NCI-H446 (cell line): ENCODE data around the gene RPP40.
A peak's percentile ranks its signal among the peaks of the same experiment; 100 is the strongest.
"Not testable (repeated sequence)": the region's sequence is repeated elsewhere in the genome, so short reads cannot be mapped to it uniquely, and the experiment has no call there.

ENCODE experiments used
- DNase-seq, 2 experiments: peaks; one replicate each; lab custom pipeline; 2025; lab: John Stamatoyannopoulos, UW

The RPP40 gene

DNA sequence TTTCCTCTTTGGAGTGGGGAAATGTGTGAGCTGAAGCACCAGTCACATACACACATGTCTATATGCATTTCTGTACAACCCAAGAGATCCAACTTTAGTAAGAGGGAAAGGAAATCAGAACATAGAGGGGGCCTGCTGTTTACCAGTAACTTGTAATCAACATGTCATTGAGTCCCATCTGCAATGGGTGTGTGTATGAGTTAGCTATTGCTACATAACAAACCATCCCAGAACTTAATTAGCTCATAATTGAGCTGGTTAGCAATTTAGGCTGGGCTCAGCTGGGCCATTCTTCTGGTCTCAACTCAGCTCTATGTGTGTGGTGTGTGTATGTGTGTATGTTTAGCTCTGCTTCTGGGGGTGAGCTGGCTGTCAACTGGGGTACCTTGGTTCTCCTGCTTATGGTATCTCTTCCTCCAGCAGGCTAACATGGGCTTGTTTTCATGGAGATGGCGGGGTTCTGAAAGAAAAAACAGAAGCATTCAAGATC is 10.3 kb upstream of the RPP40 start:
- DNase-seq, result no peak

DNA sequence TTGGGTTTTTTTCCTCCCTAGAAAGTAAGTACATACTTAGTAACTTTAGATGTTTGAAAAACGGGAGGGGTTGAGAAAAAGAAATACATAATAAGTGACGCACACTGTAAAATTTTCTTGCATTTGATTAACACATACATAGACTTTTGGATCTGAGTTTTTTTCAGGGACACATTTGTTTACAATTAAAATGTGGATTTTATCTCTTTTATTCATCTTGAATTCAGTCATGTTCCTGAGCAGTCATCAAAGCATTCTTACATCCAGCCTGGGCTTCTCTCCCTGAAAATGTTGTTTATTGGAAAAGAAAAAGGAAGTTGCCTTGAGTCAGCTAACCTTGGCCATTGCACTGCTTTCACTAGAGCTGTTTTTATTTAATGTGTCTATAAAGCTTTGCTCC is 8.7 kb upstream of the RPP40 start:
- DNase-seq, result no peak

DNA sequence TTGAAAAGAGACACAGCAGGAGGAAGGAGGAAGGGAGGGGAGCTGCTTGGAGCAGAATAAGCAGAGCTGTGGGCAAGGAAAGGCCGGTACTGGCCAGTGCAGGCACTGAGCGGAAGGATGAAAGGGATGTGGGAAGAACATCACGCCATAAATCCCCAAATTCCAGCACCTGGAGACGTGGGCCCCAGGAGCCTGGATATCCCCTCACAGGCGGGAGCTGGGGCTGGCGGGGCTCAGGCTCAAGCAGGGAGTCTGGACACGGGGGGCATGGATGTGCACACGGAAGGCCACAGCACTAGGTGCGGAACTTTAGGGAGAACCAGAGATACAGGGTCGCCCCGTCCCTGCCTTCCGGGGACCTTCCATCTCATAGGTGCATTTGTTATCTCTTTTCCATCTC is 7.5 kb upstream of the RPP40 start:
- no peak for DNase-seq

DNA sequence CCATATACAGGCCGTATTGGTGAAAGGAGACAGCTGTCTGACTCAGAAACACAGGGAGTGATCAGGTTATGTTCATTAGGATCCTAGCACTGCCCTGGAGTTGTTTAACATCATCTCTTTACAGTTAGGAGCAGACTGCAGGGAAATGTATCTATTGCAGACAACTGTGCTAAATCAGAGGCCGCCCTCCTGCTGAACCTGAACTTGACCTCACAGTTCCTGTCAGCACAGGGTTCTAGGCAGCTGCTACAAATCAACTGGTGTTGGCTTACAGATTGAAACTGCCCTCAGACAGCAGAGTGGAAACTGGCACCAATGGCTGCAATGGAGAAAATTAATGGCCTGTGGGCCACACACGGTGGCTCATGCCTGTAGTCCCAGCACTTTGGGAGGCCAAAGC is 3.7 kb upstream of the RPP40 start:
- DNase-seq, result no peak

DNA sequence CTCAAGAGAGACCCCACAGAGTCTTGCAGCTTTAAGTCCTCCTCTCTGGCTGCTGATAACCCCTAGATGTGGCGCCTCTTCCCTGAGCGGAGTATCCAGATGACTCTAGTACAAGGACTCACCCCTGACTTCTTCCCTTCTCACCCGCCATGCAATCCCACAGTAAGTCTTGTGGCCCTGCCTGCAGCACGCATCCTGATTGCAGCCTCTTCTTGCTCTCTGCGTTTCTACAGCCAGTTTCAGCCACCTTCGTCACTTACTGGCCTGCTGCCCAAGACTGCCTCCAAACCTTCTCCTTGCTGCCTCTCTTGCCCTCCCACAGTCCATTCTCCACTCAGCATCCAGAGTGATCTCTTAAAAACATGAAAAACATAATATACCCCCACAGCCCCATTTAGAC is 2.4 kb upstream of the RPP40 start:
- DNase-seq, result no peak

DNA sequence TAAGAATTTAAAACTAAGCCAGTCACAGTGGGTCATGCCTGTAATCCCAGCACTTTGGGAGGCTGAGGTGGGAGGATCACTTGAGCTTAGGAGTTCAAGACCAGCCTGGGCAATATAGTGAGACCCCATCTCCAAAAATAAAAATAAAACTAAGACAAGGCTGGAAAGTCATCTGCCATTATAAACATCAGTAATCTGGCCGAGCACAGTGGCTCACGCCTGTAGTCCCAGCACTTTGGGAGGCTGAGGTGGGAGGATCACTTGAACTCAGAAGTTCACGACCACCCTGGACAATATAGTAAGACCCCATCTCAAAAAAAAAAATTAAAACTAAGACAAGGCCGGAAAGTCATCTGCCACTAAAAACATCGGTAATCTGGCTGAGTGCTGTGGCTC is 1.2 kb upstream of the RPP40 start:
- not testable (repeated sequence) for DNase-seq

DNA sequence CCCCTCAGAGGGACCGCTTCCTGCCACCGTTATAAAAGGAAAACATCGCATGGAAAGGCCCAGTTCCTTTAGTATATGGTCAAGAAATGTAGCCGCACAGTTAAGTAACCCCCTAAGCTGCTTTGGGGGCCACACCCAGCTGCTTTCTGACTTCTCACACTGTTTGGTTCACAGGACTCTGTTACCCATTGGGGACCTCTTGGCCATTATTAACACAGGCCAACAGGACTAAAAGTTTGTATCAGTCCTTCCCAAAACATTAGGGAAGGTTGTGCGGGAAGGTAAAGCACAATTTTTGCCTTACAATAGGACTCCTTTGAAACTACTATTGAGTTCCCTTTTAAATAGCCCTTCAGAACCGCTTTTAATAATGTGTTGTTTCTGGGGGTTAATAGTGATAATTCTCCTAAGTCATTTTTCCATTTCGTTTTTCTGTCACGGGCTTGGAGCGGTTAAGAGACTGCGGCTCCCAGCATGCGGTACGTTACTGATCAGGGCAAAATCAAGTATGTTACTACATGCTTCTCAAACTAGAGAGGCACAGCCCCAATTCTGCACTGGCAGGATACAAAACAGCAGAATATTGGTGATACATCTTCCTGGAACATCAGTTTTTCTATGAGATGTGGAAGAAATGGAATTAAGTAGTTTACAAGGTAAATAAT is 668 bp upstream of the RPP40 start:
- DNase-seq, result no peak

DNA sequence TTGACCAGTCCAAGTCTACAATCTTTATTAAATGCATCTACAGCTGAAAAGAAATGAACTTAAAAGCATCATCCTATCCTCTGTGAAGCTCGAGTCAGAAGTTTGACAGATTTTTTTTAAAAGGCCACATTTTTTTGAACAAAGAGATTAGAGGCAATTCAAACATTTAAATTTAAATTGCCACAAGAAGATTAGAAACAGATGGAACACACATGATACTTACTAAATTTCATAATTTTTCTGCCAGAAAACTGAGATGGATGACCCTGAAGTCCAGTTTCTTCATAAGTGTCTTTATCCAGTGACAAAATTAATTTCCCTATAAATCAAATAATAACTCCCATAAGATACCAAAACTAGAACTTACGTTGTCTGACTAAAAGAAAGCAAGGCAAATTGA is 4.3 kb downstream of the RPP40 start:
- no peak for DNase-seq

DNA sequence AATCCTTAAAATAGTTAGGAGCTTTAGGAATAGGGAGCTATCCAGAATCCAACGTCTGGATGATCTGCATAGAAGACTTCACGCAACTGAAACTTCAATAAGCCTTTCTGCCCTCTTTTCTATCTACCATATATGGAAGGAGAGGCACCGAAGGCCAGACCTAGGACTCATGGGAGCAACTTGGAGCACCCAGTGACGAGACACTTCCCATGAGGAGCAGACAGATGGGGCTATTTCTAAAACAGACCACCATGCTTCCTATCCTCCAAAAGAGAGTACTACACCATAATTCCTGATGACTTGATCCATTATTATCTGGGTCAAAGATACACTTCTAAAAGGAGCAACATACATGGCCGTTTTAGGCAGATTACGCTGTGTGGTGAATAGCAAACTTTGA is 6.0 kb downstream of the RPP40 start:
- DNase-seq, result no peak

DNA sequence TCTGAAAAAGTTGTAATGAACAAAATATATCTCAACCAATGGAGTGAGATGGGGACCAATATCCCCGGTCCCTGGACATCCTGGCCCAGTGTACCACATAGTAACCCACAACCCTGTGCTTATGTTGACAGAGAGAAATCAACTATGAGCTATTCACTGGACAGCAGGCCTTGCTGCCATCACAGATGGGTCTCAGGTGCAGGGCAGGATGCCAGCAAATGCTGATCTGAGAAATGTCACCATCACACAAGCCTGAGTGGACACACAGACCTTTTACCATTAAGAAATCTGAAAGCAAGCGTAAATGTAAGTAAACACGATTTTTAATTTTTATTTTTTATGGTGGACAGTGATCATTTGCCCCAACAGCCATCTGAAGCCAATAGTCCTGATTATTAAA is 9.1 kb downstream of the RPP40 start:
- no peak for DNase-seq

DNA sequence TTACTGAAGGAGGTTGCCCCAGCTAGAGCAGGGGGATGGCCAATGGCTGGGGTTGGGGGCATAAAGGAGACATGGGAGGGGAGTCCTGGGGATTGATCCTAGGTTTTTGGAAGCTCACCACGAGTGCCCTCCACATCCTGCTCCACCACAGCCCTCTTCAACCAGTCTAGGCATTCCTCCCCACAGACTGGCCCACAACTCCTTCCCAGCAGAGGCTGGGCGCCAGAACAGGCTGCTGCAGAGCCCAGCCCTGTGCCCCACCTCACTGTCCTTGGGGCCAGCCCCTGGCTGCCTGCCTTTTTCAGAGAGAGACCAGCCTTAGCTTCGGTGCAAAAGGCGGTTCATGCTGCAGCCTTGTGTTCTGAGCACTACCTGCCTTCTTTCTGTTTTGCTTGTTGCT is 16.4 kb downstream of the RPP40 start:
- DNase-seq, result no peak

DNA sequence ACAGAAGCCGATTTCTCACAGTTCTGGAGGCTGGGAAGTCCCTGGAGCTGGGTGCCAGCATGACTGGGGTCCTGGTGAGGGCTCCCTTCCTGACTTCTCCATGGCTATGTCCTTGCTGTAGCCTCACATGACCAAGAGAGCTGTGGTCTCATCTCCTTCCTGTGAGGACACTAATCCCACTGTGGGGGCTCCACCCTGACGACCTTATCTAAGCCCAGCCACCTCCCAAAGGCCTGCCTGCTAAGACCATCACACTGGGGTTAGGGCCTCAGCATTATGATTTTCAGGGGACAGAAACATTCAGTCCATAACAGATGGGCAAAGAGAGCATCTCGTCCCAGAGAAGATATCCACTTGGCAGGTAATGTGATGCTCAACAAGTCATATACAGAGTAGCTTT is 16.8 kb downstream of the RPP40 start:
- no peak for DNase-seq

DNA sequence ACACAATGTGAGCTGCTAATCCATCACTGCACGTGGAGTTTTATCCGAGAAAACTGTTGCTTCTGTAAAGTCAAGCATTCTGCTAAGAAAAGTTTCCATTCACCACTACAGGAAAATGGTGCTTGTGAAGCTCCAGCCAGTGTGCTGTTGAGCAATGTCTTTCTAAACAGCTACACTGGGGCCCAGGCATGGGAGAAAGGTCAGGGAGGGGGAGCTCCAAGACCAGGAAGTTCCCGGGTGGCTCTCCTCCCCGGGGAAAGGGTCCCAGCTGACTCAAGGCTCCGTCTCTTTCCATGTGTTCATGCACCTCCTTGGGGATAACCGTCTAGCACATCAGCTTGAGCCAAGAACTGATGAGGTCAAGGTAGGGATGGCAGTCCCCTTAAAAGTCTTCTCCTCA is 20.5 kb downstream of the RPP40 start:
- DNase-seq, result no peak

DNA sequence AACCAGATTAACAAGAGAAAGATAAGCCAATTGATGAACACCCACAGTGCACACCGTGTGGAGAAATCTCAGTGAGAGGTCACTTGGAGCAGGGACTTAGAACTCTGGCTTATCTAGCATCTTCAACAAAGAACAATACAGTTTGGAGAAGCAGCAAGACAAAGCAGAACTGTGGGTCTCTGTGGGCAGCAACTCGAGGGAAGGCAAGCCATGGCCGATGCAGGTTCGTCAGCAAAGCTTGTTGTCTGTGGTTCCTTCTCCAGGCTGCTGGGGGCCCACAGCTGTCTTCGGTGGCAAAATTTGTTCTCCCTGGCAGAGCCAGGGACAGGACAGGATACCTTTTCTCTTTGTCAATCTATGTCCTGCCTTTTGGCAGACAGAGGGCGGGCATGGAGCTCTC is 22.1 kb downstream of the RPP40 start:
- DNase-seq, result no peak

DNA sequence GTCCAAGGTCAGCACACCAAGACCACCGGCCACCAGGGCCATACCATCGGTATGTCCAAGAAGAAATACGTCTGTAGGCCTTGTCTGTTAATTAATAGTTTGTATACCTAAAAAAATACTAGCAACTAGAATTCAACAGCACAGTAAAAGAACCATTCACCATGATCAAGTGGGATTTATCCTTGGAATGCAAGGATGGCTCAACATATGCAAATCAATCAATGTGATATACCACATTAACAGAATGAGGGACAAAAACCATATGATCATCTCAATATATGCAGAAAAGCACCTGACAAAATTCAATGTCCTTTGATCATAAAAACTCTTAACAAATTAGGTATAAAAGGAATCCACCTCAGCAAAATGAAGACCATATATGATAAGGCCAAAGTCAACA is 24.4 kb downstream of the RPP40 start:
- no peak for DNase-seq

DNA sequence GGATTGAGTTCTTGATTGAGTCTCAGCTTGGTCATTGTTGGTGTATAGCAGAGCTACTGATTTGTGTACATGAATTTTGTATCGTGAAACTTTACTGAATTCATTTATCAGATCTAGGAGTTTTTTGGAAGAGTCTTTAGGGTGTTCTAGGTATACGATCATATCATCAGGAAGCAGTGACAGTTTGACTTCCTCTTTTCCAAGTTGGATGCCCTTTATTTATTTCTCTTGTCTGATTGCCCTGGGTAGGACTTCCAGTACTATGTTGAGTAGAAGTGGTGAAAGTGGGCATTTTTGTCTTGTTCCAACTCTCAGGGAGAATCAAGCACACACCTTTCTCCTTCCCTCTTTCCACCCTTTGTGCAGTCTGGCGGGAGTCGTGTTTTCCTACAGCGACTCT is 26.4 kb downstream of the RPP40 start:
- no peak for DNase-seq

DNA sequence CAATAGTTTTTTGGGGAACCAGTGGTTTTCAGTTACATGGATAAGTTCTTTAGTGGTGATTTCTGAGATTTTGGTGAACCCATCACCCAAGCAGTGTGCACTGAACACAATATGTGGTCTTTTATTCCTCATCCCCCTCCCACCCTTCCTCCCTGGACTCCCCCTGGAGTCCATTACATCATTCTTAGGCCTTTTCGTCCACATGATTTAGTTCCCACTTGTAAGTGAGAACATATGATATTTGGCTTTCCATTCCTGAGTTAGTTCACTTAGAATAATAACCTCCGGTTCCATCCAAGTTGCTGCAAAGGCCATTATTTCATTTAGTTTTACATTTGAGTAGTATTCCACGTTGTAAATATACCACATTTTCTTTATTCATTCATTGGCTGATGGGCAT is 28.3 kb downstream of the RPP40 start:
- no peak for DNase-seq

DNA sequence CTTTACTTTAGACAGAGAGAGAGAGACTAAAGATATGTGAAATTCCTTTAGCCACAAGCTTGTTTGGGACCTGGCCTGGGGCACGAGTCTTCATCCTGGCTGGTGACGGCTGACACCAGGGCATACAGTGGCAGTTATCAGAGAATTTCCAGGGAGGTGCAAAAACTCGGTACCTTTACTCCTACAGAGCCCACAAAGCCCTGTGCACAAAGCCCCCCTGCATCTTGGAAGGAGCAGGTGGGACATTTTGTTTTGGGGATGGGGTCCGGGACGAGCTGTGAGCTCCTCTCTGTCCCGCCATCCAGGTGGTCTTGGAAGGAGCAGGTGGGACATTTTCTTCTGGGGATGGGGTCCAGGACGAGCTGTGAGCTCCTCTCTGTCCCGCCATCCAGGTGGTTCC is 28.9 kb downstream of the RPP40 start:
- no peak for DNase-seq

DNA sequence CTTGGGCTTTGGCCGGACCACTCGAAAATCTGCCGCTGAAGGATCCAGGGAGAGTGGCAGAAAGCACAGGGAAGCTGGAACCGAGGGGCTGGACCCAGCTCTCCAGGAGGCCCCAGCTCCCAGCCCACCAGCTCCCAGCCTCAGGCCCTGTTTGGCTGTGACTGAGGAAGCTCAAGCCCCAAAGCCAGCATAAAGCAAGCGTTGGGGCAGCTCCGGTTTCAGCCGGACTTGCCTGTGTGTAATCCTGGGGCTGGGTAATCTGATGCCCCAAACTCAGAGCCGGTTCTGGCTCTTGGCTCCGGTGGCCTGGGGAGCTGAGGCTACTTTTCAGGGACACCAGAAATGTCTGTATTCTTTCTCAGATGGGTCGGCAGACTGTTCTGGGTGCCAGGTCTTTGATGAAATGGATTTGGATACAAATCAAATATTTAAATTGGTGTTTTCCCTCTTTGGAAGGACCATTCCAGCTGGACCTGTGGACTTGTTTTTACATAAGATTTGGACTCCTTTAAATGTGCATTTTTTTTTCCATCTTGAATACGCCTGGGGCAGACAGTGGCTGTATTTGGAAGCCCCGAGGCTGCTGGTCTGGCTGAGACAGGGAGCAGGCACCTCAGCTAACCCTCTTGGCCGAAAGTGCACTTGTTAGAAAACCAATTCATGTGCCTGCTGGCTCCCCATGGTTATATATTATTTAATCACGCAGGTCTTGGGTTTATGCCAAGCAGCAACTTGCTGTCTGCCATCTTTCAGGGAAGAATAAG is 29.7 kb downstream of the RPP40 start:
- peak; percentile 40 to 88 for DNase-seq

DNA sequence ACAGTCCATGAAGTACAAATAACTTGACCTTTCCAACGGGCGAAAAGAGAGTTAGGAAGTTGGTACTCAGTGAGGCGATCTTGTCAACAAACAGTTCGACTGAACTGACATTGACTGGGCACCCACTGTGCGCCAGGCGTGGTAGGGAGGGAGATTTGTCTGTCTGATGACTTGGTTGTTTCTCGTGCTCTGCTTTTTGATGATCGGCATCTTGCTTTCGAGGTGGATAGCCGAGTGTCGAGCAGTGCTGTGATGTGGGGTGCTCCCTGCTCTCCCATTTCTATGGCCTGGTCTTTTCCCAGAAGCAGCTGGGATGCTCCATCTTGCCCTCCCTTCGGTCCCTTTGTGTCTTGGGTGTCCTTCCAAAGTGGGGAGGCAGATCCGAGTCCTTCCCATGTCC is 30.4 kb downstream of the RPP40 start:
- no peak for DNase-seq

DNA sequence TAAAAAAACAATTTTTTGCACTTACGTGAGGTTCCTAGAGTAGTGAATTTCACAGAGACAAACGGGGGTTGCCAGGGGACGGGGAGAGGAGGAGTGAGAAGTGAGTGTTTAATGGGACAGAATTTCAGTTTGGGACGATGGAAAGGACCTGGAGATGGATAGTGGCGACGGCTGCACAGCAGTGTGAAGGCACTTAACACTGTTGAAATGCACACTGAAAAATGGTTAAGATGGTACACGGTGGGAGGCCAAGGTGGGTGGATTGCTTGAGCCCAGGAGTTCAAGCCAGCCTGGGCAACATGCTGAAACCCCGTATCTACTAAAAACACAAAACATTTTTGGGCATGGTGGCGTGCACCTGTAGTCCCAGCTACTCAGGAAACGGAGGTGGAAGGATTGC is 31.4 kb downstream of the RPP40 start:
- DNase-seq, result no peak

DNA sequence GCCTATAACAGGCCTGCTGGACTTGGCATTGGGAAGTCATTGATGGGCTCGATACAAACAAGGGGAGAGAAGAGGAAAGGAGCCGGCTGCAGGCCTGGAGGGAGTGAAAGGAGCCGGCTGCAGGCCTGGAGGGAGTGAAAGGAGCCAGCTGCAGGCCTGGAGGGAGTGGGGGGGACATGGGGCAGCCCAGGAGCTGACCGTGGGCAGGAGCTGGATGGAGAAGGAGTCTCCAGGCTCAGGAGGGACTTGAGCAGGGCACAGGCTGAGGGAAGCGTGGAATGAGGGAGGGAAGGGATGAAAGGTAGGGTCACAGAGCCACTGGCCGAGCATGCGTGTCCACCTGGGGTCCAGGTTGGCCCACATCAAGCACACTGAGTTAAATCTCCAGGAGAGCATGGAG is 32.0 kb downstream of the RPP40 start:
- DNase-seq, result no peak

DNA sequence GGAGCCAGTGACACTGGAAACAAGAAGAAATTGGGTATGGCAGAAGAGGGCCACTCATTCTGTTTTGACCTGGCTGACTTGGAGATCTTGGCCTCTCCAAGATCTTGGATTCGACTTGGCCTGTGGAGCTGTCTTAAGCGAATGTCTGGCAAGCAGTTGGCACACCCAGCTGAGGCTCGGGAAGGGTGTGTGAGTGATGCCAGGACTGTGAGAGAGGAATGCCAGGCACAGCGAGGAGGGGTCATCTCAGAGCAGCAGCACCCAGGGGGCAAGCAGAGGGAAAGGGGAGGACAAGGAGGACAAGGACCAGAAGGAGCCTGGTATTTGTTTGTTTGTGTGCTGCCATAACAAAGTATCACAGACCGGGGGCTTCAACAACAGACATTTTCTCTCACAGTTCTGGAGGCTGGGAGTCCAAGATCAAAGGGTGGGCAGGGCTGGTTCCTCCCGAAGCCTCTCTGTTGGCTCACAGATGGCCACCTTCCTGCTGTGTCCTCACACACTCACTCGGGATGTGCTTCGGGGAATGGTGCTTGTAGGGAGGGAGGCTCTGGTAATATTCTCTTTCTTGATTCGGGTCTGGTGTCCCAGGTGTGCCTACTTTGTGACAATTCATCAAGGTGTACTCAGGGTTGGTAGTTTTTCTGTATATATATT is 33.0 kb downstream of the RPP40 start:
- peak in 1 of 2 experiments; percentile 11 for DNase-seq
